Epithelial cell of esophagus (primary cell): ENCODE results near the gene LPP.
A peak's percentile ranks its signal among the peaks of the same experiment; 100 is the strongest.

Experiments used
- DNase-seq: peaks from one replicate; pipeline ENCODE4 v3.0.0; 2010; ENCODE audit warnings: low read depth
- H3K4me3 ChIP-seq: 2 replicates; pipeline ENCODE4 v1.5.1; 2011; ENCODE audit warnings: mild to moderate bottlenecking, low read length, control low read depth
- TF ChIP-seq, protein P1 (sequence below): IDR thresholded peaks from 2 replicates; pipeline ENCODE4 v1.5.1; 2011; ENCODE audit warnings: low read depth, mild to moderate bottlenecking, low read length, control low read depth, inconsistent platforms; ENCODE audit not compliant: insufficient read depth; ENCODE audit errors: missing control alignments

The LPP gene

DNA sequence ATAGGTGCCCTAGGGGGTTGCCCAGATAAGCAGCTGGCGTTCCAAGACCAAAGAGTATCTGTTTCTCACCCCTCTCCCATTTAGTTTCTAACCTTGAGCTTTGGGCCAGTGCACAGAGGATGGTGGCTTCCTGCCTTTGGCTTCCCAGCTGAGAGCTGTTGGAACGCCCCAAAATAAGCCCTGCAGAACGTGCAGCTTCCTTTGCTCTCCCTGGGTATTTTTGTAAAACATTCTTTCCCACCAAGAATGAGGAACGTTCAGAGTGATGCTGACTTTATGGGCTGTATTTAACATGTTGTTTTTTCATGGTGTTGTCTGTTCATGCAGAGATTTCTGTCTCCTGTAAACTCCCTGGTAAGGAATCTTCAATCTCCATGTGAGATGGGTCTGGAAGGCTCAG, 63.8 kb downstream of the LPP start:
- H3K4me3 ChIP-seq: no peak overlapping the region
- no peak for DNase-seq
- TF ChIP-seq, protein P1, sequence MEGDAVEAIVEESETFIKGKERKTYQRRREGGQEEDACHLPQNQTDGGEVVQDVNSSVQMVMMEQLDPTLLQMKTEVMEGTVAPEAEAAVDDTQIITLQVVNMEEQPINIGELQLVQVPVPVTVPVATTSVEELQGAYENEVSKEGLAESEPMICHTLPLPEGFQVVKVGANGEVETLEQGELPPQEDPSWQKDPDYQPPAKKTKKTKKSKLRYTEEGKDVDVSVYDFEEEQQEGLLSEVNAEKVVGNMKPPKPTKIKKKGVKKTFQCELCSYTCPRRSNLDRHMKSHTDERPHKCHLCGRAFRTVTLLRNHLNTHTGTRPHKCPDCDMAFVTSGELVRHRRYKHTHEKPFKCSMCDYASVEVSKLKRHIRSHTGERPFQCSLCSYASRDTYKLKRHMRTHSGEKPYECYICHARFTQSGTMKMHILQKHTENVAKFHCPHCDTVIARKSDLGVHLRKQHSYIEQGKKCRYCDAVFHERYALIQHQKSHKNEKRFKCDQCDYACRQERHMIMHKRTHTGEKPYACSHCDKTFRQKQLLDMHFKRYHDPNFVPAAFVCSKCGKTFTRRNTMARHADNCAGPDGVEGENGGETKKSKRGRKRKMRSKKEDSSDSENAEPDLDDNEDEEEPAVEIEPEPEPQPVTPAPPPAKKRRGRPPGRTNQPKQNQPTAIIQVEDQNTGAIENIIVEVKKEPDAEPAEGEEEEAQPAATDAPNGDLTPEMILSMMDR: no peak

DNA sequence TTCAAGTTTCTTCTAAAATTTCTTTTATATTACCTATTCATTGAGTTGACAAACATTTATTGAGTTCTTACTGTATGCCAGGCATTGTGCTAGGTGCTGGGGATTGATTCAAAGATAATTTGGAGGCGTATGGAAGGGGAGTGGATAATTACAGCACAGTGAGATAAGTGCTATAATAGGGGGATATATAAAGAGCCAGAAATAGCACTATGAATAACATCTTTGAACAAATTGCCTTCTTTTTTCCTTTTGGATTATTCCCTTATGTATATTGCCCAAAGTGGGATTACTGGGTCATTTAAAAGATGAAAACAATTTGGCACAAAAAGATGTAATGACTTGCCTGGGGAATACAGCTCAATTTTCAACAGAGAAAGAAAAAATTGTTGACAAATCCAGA, 64.6 kb downstream of the LPP start:
- H3K4me3 ChIP-seq: no peak overlapping the region
- DNase-seq: no peak
- TF ChIP-seq, protein P1: no peak

DNA sequence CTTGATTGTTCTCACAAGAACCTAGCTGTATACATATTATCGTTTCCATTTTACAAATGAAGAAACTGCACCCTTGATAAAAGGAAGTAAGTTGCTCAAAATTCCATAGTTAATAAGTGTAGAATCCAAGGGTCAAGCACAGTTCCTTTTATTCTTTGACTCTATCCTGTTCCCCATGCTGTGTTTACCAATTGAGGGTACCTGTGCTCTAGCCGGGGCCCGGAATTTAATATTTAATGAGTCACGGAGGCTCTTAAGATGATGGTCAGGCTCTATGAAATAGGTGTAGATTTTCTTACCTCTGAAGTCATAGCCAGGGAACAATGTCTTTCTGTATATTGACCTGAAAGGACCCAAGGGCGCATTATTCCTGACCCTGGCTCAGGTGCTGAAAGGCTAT, 65.2 kb downstream of the LPP start:
- no peak overlapping the region for H3K4me3 ChIP-seq
- no peak for DNase-seq
- TF ChIP-seq, protein P1: no peak

DNA sequence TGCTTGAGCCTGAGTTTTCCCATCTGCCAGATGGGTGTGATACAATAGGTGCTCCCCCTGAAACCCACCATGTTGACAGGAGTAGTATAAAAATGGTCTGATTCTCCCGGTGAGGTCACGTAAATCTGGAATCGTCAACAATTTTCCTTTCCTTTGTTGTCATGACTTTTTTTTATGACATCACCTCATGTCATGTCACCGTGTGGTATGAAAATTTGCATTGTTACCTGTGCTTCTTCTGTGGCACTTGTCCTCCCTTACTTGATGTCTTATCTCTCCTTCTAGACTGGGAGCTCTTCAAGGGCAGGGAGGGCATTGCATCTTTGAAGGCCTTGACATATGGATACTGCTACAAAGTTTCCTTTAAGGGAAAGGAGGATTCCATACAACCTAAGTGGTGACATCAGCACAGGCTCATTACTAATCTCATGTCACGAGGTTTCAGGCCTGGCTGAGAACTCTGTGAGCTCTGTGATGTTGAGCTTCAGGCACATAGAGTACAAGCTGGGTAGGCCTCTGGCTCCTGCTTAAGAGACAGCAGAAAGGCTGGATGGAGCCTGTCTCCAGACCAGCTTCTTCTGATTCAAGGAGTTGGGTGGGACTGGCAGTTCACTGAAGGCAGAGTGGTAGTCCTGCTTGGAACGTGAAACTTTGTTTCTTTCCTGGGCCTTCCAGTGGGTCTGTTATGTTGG, 66.3 kb downstream of the LPP start:
- TF ChIP-seq, protein P1: no peak
- DNase-seq: peak; percentile 18
- no peak overlapping the region for H3K4me3 ChIP-seq

DNA sequence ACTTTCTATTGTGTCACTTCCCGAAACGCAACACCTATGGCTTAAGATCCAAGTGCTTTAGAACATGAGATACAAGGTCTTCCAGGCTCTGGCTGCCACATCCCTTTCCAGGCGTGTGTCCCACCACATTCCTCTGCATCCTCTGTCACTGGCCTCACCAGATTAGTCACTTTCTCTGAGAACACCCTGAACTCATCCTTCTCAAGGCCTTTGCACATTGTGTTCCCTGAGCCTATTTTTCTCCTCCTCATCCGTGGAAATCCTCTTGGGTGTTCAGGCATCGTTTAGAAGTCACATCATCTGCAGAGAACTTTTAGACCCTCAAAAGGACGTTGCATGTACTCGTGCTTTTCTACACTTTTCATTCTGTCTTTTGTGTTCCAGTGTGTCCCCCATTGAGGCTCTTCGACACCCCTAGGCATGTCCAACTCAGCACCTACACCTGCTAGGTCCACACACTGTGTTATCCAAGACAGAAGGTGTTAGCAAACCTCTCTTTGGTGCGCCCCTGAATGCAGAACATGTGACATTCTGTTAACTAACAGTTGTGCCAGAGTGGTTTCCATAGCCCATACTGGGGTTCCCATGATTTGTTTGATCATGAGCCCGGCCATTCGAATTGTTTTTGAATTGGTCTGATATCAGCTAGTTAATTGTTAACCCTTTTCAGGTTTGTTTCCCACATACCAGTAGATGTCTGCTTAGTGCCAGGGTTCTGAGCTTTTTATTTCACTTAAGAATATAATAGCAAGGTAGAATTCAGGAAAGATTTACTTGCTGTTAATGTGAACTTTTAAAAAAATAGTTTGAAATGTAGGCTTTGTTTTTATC, 67.2 kb downstream of the LPP start:
- H3K4me3 ChIP-seq: no peak overlapping the region
- DNase-seq: peak; percentile 49
- TF ChIP-seq, protein P1: no peak

DNA sequence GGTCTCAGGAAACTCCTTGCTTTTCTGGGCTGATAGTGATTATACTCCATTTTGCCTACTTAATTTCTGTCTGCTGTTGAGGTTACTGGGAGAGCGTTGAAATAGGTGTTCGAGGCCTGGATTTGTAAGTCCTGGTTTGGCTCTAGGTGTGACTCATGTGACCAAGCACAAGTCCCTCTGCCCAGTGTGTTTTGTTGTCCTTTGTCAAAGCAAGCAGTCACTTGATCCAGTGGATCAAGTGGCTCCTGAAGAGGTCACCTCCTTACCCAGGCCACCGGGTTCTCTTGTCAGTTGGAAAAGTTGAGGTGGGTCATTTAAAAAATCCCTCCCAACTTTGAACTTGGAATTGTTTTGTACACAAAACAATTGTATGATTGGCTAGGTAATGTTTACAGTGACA, 70.0 kb downstream of the LPP start:
- TF ChIP-seq, protein P1: no peak
- DNase-seq: no peak
- no peak overlapping the region for H3K4me3 ChIP-seq
